Subcutaneous adipose tissue (tissue), 4 donors: ENCODE measurements around the gene KLHL28. TPM values are rescaled to one million over a fixed set of nuclear protein-coding genes. Genes with fewer than 3 reads are reported as not detected.

Experiments
- total RNA-seq, 4 donors: library from RNA; depleted of rRNA; stranded (reverse); fragments of >200 nt; gene quantifications; one replicate each; pipeline ENCODE4 v1.1.0, GENCODE V29; 2016
- TF ChIP-seq, protein P1 (sequence below): fragments of 450-650 bp; IDR thresholded peaks from one replicate; pipeline ENCODE4 v1.5.1; 2016; ENCODE audit warnings: low read depth, mild to moderate bottlenecking, control low read depth, antibody characterized with exemption, moderate library complexity

The KLHL28 gene
- total RNA-seq, 4 donors from 2014 or later, result 8.7 to 14.0 (median 12.9) TPM

DNA sequence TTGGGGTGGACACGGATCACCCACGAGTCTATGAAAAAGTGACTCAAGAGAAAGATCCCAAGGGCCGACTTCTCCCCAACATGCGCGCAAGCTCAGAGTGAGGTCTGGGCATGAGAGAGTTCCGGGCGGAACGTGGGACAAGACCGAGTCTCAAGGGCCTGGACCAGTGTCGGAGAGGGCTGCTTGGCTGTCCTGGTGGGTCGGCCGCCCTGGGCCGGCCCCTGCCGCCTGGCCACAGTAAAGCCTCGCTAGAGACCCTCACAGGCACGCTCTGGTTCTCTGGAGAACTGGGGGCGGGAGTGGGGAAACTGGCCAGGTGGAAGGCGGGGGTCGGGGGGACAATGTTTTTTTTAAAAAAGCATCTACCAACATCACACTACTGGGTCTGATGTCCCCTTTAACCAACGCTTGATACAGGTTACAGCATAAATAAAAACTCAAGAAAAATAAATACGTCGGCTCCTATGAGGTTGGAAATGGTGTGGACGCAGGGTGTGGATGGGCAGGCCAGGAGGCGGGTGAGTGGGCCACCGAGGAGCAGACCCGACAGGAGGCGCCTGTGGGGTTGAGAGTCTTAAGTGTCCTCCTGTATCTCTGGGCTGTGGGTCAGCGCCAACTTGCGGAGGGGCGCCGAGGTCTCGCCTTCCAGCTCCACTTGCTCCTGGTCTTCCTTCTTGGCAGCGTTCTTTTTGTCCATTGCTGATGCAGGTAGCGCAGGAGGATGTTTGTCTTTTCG lies 74.7 kb downstream of the KLHL28 start:
- TF ChIP-seq, protein P1, sequence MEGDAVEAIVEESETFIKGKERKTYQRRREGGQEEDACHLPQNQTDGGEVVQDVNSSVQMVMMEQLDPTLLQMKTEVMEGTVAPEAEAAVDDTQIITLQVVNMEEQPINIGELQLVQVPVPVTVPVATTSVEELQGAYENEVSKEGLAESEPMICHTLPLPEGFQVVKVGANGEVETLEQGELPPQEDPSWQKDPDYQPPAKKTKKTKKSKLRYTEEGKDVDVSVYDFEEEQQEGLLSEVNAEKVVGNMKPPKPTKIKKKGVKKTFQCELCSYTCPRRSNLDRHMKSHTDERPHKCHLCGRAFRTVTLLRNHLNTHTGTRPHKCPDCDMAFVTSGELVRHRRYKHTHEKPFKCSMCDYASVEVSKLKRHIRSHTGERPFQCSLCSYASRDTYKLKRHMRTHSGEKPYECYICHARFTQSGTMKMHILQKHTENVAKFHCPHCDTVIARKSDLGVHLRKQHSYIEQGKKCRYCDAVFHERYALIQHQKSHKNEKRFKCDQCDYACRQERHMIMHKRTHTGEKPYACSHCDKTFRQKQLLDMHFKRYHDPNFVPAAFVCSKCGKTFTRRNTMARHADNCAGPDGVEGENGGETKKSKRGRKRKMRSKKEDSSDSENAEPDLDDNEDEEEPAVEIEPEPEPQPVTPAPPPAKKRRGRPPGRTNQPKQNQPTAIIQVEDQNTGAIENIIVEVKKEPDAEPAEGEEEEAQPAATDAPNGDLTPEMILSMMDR, result no peak

DNA sequence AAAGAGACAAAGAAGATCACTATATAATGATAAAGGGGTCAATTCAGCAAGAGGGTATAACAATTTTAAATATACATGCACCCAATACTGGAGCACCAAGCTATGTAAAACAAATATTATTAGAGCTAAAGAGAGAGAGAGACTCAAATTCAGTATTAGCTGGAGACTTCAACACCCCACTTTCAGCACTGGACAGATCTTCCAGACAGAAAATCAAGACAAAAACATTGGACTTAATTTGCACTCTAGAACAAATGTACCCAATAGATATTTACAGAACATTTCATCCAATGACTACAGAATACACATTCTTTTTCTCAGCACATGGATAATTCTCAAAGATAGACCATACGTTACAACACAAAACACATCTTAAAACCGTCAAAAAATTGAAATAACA lies 81.0 kb downstream of the KLHL28 start:
- TF ChIP-seq, protein P1, result no peak

Other genes with a start within 250 kb of the KLHL28 start
- 10 to 100 TPM; 16.3 to 33.3 (median 21.0) TPM for gene TOGARAM1, start 243 bp upstream of the KLHL28 start, total RNA-seq
- 10 to 100 TPM; 25.1 to 37.7 (median 36.3) TPM for gene PRPF39, start 122.2 kb upstream of the KLHL28 start, total RNA-seq
- 10 to 100 TPM; 29.3 to 53.5 (median 32.0) TPM for gene FKBP3, start 172.5 kb upstream of the KLHL28 start, total RNA-seq
- 10 to 100 TPM in 2 of 4 donors, 1 to 10 TPM in 2; 5.3 to 11.0 (median 8.4) TPM for gene FANCM, start 174.0 kb upstream of the KLHL28 start, total RNA-seq